H1 (cell line): ENCODE data around the gene CDH16. TPM values are rescaled to one million over a fixed set of nuclear protein-coding genes. Genes with fewer than 3 reads are reported as not detected.
A peak's percentile ranks its signal among the peaks of the same experiment; 100 is the strongest.

Experiments
- CTCF ChIA-PET: fragments of 300-600 bp; sonication (Branson Sonifier 250); formaldehyde crosslinking; loops from one replicate; lab custom pipeline; 2021; ENCODE audit not compliant: partially characterized antibody; lab: Charles Lee
- POLR2A ChIA-PET: fragments of 300-600 bp; sonication (Branson Sonifier 250); formaldehyde crosslinking; loops from one replicate; lab custom pipeline; 2021; ENCODE audit warnings: inconsistent platforms; ENCODE audit not compliant: partially characterized antibody; lab: Charles Lee
- DNase-seq, 2 experiments: peaks; one replicate each; pipeline versions ENCODE4 v3.0.0 to v3.0.0-alpha.2; 2010 to 2022; ENCODE audit warnings: low spot score in 2 of 2, low read depth in 1 of 2, mixed read lengths in 1 of 2
- FAIRE-seq: peaks from 2 replicates; lab custom pipeline; 2011; peaks lifted over from hg19 to GRCh38; lab: Jason Lieb, UNC
- H2AFZ ChIP-seq: 2 replicates; pipeline ENCODE4 v1.8.1; 2012; ENCODE audit warnings: low read length, inconsistent platforms
- H2AK5ac ChIP-seq: 2 replicates; pipeline ENCODE4 v1.6.1; 2013; ENCODE audit warnings: low read depth, low read length
- H2BK120ac ChIP-seq: replicated peaks from 2 replicates; pipeline ENCODE3; 2013; ENCODE audit warnings: low read depth, low read length, inconsistent platforms
- H2BK12ac ChIP-seq: 2 replicates; pipeline ENCODE4 v1.6.1; 2013; ENCODE audit warnings: low read depth, low read length
- H2BK15ac ChIP-seq: 2 replicates; pipeline ENCODE4 v1.6.1; 2013; ENCODE audit warnings: low read length
- H2BK20ac ChIP-seq: 2 replicates; pipeline ENCODE4 v1.6.1; 2013; ENCODE audit warnings: low read length
- H2BK5ac ChIP-seq: 2 replicates; pipeline ENCODE4 v1.6.1; 2013; ENCODE audit warnings: low read depth, low read length
- H3K14ac ChIP-seq: 2 replicates; pipeline ENCODE4 v1.6.1; 2013; ENCODE audit warnings: inconsistent platforms; ENCODE audit not compliant: insufficient read length
- H3K18ac ChIP-seq: 2 replicates; pipeline ENCODE4 v1.6.1; 2013; ENCODE audit warnings: low read length; ENCODE audit errors: extremely low read depth
- H3K23ac ChIP-seq: 2 replicates; pipeline ENCODE4 v1.6.1; 2013; ENCODE audit warnings: inconsistent platforms; ENCODE audit not compliant: insufficient read length
- H3K23me2 ChIP-seq: 2 replicates; pipeline ENCODE4 v1.6.1; 2013; ENCODE audit warnings: low read depth, low read length
- H3K27ac ChIP-seq: 2 replicates; pipeline ENCODE4 v1.6.1; 2011; ENCODE audit warnings: low read depth, low read length, inconsistent platforms
- H3K27me3 ChIP-seq, 4 experiments: replicated peaks in 1 of 4; 1 replicate in 1 of 4; 2 replicates in 3 of 4; pipeline versions ENCODE4 v1.6.1 to v1.8.1; 2011 to 2013; ENCODE audit warnings: low read length in 3 of 4, mild to moderate bottlenecking in 3 of 4, inconsistent platforms in 2 of 4, mixed read lengths in 2 of 4, moderate library complexity in 1 of 4; ENCODE audit not compliant: control insufficient read depth in 3 of 4, insufficient read depth in 3 of 4; ENCODE audit errors: extremely low read depth in 1 of 4
- H3K36me3 ChIP-seq, 4 experiments: 2 replicates each; pipeline versions ENCODE4 v1.6.1 to v1.8.1; 2011 to 2013; ENCODE audit warnings: mild to moderate bottlenecking in 4 of 4, low read length in 3 of 4, moderate library complexity in 2 of 4, control low read depth in 1 of 4, inconsistent platforms in 1 of 4; ENCODE audit not compliant: insufficient read depth in 4 of 4, control insufficient read depth in 2 of 4
- H3K4ac ChIP-seq: replicated peaks from 2 replicates; pipeline ENCODE3; 2013; ENCODE audit warnings: low read length, low read depth, mixed read lengths, inconsistent platforms; ENCODE audit not compliant: insufficient read length
- H3K4me1 ChIP-seq, 4 experiments: replicated peaks in 1 of 4; 1 replicate in 1 of 4; 2 replicates in 3 of 4; pipeline versions ENCODE4 v1.6.1 to v1.8.1; 2011 to 2013; ENCODE audit warnings: low read length in 3 of 4, inconsistent platforms in 2 of 4, mixed read lengths in 1 of 4; ENCODE audit not compliant: insufficient read depth in 4 of 4, control insufficient read depth in 3 of 4
- H3K4me2 ChIP-seq, 2 experiments: 2 replicates each; pipeline versions ENCODE4 v1.6.1 to v1.8.1; 2011 to 2013; ENCODE audit warnings: low read depth in 2 of 2, low read length in 2 of 2, control low read depth in 1 of 2, inconsistent platforms in 1 of 2, mild to moderate bottlenecking in 1 of 2; ENCODE audit not compliant: insufficient read depth in 1 of 2
- H3K4me3 ChIP-seq, 4 experiments: fragments of 200-600, 300-600 bp in 1 of 4; sonication (generic), shearing (Covaris generic), sonication (Bioruptor Twin) in 1 of 4; 2 replicates each; pipeline versions ENCODE4 v1.5.1 to v1.8.1; 2011 to 2016; ENCODE audit warnings: low read length in 4 of 4, low read depth in 3 of 4, control low read depth in 2 of 4, inconsistent platforms in 2 of 4, mild to moderate bottlenecking in 2 of 4, mixed read lengths in 1 of 4, moderate library complexity in 1 of 4; ENCODE audit not compliant: insufficient read depth in 2 of 4; ENCODE audit errors: extremely low read depth in 1 of 4
- H3K56ac ChIP-seq: replicated peaks from 2 replicates; pipeline ENCODE3; 2013; ENCODE audit warnings: low read depth, mild to moderate bottlenecking, mixed read lengths, low read length, inconsistent platforms; ENCODE audit not compliant: insufficient read length
- H3K79me1 ChIP-seq: 2 replicates; pipeline ENCODE4 v1.6.1; 2013; ENCODE audit warnings: low read depth, low read length, control low read depth
- H3K79me2 ChIP-seq, 2 experiments: 2 replicates each; pipeline versions ENCODE4 v1.6.1 to v1.8.1; 2012 to 2013; ENCODE audit warnings: low read length in 2 of 2, mild to moderate bottlenecking in 2 of 2, inconsistent platforms in 1 of 2; ENCODE audit not compliant: insufficient read depth in 2 of 2, control insufficient read depth in 1 of 2
- H3K9ac ChIP-seq, 4 experiments: replicated peaks in 1 of 4; 1 replicate in 1 of 4; 2 replicates in 3 of 4; pipeline versions ENCODE4 v1.6.1 to v1.8.1; 2011 to 2013; ENCODE audit warnings: low read depth in 3 of 4, low read length in 3 of 4, control low read depth in 2 of 4, mild to moderate bottlenecking in 2 of 4, moderate library complexity in 2 of 4, inconsistent platforms in 1 of 4; ENCODE audit errors: extremely low read depth in 1 of 4
- H3K9me3 ChIP-seq, 2 experiments: 2 replicates each; pipeline versions ENCODE4 v1.6.1 to v1.8.1; 2012 to 2013; ENCODE audit warnings: mild to moderate bottlenecking in 2 of 2, moderate library complexity in 2 of 2, control low read depth in 1 of 2, inconsistent platforms in 1 of 2, low read depth in 1 of 2, low read length in 1 of 2, mixed read lengths in 1 of 2; ENCODE audit not compliant: insufficient read depth in 2 of 2
- H4K20me1 ChIP-seq, 2 experiments: replicated peaks in 1 of 2; 2 replicates each; pipeline versions ENCODE3 to v1.8.1; 2011 to 2013; ENCODE audit warnings: inconsistent platforms in 2 of 2, low read length in 2 of 2, mild to moderate bottlenecking in 1 of 2; ENCODE audit not compliant: insufficient read depth in 2 of 2, control insufficient read depth in 1 of 2
- H4K5ac ChIP-seq: 2 replicates; pipeline ENCODE4 v1.6.1; 2013; ENCODE audit warnings: low read length, low read depth, mixed read lengths, inconsistent platforms; ENCODE audit not compliant: insufficient read length
- H4K8ac ChIP-seq: 2 replicates; pipeline ENCODE4 v1.8.0; 2013; ENCODE audit warnings: mild to moderate bottlenecking, moderate library complexity, low read length, inconsistent platforms; ENCODE audit not compliant: insufficient read depth; ENCODE audit errors: extremely low read depth
- H4K91ac ChIP-seq: replicated peaks from 2 replicates; pipeline ENCODE3; 2013; ENCODE audit warnings: low read length, mixed read lengths, inconsistent platforms; ENCODE audit not compliant: insufficient read length
- CHD2 ChIP-seq: IDR thresholded peaks from 2 replicates; pipeline ENCODE4 v1.6.1; 2012; ENCODE audit warnings: low read length, improper control_type of control experiment
- EZH2 ChIP-seq: fragments of 200-600 bp; sonication (generic); IDR thresholded peaks from 2 replicates; pipeline ENCODE4 v1.7.1; 2012; ENCODE audit warnings: low read depth, mild to moderate bottlenecking, moderate library complexity, low read length, inconsistent platforms; ENCODE audit not compliant: severe bottlenecking
- FOSL1 ChIP-seq: IDR thresholded peaks from 2 replicates; pipeline ENCODE4 v1.6.1; 2011; ENCODE audit warnings: mild to moderate bottlenecking, low read depth, low read length, moderate library complexity; ENCODE audit not compliant: insufficient read depth
- JUND ChIP-seq: IDR thresholded peaks from 2 replicates; pipeline ENCODE4 v1.6.1; 2011; ENCODE audit warnings: mild to moderate bottlenecking, improper control_type of control experiment, low read length
- NRF1 ChIP-seq: IDR thresholded peaks from 2 replicates; pipeline ENCODE4 v1.6.1; 2011; ENCODE audit warnings: mild to moderate bottlenecking, low read depth, low read length, improper control_type of control experiment
- SP1 ChIP-seq: IDR thresholded peaks from 2 replicates; pipeline ENCODE4 v1.6.1; 2011; ENCODE audit warnings: low read depth, low read length
- SUZ12 ChIP-seq: fragments of 200-600 bp; sonication (generic); IDR thresholded peaks from 2 replicates; pipeline ENCODE4 v1.6.1; 2012; ENCODE audit warnings: mild to moderate bottlenecking, inconsistent platforms, low read length, moderate library complexity, mixed read lengths
- WGBS, 2 experiments: shearing (Covaris generic) in 1 of 2; methylation state at CpG; one replicate each; pipeline versions ENCODE4 v1.1.6 to v1.1.7; 2013 to 2015; ENCODE audit warnings: low lambda C conversion rate in 2 of 2, mixed read lengths in 2 of 2, inconsistent platforms in 1 of 2, low coverage in 1 of 2, missing lambda C conversion rate in 1 of 2; ENCODE audit not compliant: insufficient replicate concordance in 2 of 2, insufficient coverage in 1 of 2, insufficient read length in 1 of 2; ENCODE audit errors: extremely low coverage in 1 of 2, missing lambda C conversion rate in 1 of 2; 5-methylcytosine and 5-hydroxymethylcytosine counted together
- polyA plus RNA-seq, 7 experiments: library from polyadenylated mRNA; depleted of rRNA in 3 of 7; stranded (reverse) in 5 of 7; unstranded in 2 of 7; fragments of >200 nt in 5 of 7; fragments of 200-250 nt in 2 of 7; gene quantifications; 1 replicate in 5 of 7; 2 replicates in 1 of 7; 4 replicates in 1 of 7; pipeline versions ENCODE4 v1.2.1 to v1.2.3, GENCODE V29; 2011 to 2013; ENCODE audit warnings: missing spikeins in 2 of 7, mixed read lengths in 2 of 7
- total RNA-seq: library from RNA; stranded (reverse); fragmentation: NEBNext Ultra II Directional; extraction: Animal tissue kit (Norgen Biotek cat#: 25700); gene quantifications from 2 replicates; pipeline ENCODE4 v1.2.1, GENCODE V29; 2021

CDH16 gene
- total and polyA plus RNA-seq, 2 of the 8 experiments (the other 6 are each of a cell fraction or from before 2014, with no cell fraction given), result not detected

DNA sequence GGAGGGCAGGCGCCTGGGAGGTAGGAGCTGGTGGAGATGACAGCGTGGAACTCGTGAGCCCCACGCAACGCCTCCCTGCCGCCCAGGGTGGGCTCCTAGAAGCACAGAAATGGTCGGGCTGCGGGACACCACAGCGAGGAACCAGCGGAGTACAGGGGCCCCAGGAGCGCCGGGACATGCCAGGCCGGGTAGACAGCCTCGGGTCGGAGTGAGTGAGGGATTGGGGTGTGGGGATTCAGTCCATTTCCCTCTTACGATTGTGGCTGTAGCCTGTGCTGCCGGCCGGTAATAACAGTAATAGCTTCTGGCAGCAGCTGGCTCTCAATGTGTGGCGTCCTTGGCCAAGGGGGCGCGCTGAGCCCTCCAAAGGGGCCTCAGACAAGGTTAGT, 30.1 kb upstream of the CDH16 start:
- H4K5ac ChIP-seq, result no peak overlapping the region
- ChIA-PET CTCF (interaction anchor here (1.3 to 3.3 kb wide), 4 partner anchors 9 to 54 kb away, joined by 3 to 14 read pairs (median 5); no protein-coding TSS in a partner anchor), POLR2A (interaction anchor here (0.9 kb wide), 1 partner anchor 209 kb away, joined by 4 read pairs; no protein-coding TSS in a partner anchor)
- no peak overlapping the region for H2AFZ ChIP-seq
- H3K36me3 ChIP-seq, result peaks cover 0 to 1% (median 0%) of the 10 kb centered on the region in 4 experiments; a peak in 1 of 8 replicates
- H2BK5ac ChIP-seq, result no peak overlapping the region
- H4K91ac ChIP-seq, result no peak overlapping the region
- FAIRE-seq (no peak), DNase-seq (no peak)
- no peak overlapping the region for H2AK5ac ChIP-seq
- no peak overlapping the region for H3K18ac ChIP-seq
- no peak overlapping the region for H3K23ac ChIP-seq
- H3K79me2 ChIP-seq, result no peaks in the 10 kb centered on the region
- H3K4ac ChIP-seq, result no peak overlapping the region
- H3K9ac ChIP-seq, result no peak overlapping the region
- no peak overlapping the region for H3K56ac ChIP-seq
- H3K27ac ChIP-seq, result no peak overlapping the region
- peaks cover 0 to 1% of the 10 kb centered on the region in 2 experiments for H4K20me1 ChIP-seq
- no peak overlapping the region for H4K8ac ChIP-seq
- no peaks in the 10 kb centered on the region for H3K79me1 ChIP-seq
- peak overlapping the region in 1 of 4 experiments; percentile 53; a peak in 2 of 8 replicates for H3K4me3 ChIP-seq
- H3K4me1 ChIP-seq, result peaks cover 0 to 5% (median 1%) of the 10 kb centered on the region in 4 experiments; a peak in 2 of 7 replicates
- no peak overlapping the region for H2BK15ac ChIP-seq
- no peaks in the 10 kb centered on the region for H3K9me3 ChIP-seq
- H3K23me2 ChIP-seq, result peaks cover 2% of the 10 kb centered on the region; the same call in 1 of the 2 replicates
- no peak overlapping the region for H2BK12ac ChIP-seq
- no peak overlapping the region for H3K14ac ChIP-seq
- H2BK120ac ChIP-seq, result no peak overlapping the region
- TF ChIP-seq SUZ12, result peak; percentile 79; the same call in 1 of the 2 replicates
- TF ChIP-seq SP1, result no peak
- no peak for TF ChIP-seq JUND
- TF ChIP-seq NRF1, result no peak
- TF ChIP-seq EZH2, result peak; percentile 75
- TF ChIP-seq FOSL1, result no peak
- TF ChIP-seq CHD2, result no peak
- TF ChIP-seq, all 59 proteins: peak for 2
- Histone ChIP-seq H3K4me2 (peak overlapping the region; percentile 77 to 83), H2BK20ac (no peak overlapping the region), H3K27me3 (peaks cover 10 to 34% (median 32%) of the 10 kb centered on the region in 4 experiments)
- 36% methylated on average over 15 of the region's 21 CpGs; no CpG with 5 or more reads in 1 of the 2 experiments for WGBS, 2 experiments
